HFF-Myc (cell line): ENCODE measurements around the gene ZNF20.
A peak's percentile ranks its signal among the peaks of the same experiment; 100 is the strongest.

Experiments
- DNase-seq: peaks from one replicate; pipeline ENCODE4 v3.0.0-alpha.2; 2011; ENCODE audit warnings: low read depth; ENCODE audit errors: extremely low read depth
- H3K4me3 ChIP-seq: replicated peaks from 2 replicates; pipeline ENCODE4 v1.5.1; 2011; ENCODE audit warnings: low read depth, mild to moderate bottlenecking, control low read depth, low read length
- CTCF ChIP-seq: IDR thresholded peaks from 2 replicates; pipeline ENCODE4 v1.5.1; 2012; ENCODE audit warnings: mild to moderate bottlenecking, low read depth, low read length, control low read depth; ENCODE audit errors: missing control alignments

Gene ZNF20

GRCh38 chr19:12139885-12140544 lies at the start of gene ZNF20:
TSS of gene ZNF20 (minus strand) at chr19:12140350. CDS start at chr19:12140182, 168 bp downstream.
- DNase-seq: peak; percentile 72
- peak within 1 kb of the TSS; percentile 70 for H3K4me3 ChIP-seq
- TF ChIP-seq CTCF: no peak

- TF ChIP-seq CTCF: no peak
Measured at GRCh38 chr19:12187625-12188024, 47.5 kb upstream of the ZNF20 start.

GRCh38 chr19:12180377-12180776 lies 40.2 kb upstream of the ZNF20 start:
- no peak overlapping the region for H3K4me3 ChIP-seq
- TF ChIP-seq CTCF: no peak
- no peak for DNase-seq

More at GRCh38 chr19:12187625-12188024, 47.5 kb upstream of the ZNF20 start:
- DNase-seq: no peak
- no peak overlapping the region for H3K4me3 ChIP-seq

GRCh38 chr19:12166626-12167025 lies 26.5 kb upstream of the ZNF20 start:
- no peak for DNase-seq
- no peak overlapping the region for H3K4me3 ChIP-seq
- no peak for TF ChIP-seq CTCF

- no peak for DNase-seq
- TF ChIP-seq CTCF: no peak
- H3K4me3 ChIP-seq: peak overlapping the region; percentile 86
Measured at GRCh38 chr19:12163826-12164225, 23.7 kb upstream of the ZNF20 start.

- peak; percentile 82 for DNase-seq
- peak within 1 kb of the TSS; percentile 86 for H3K4me3 ChIP-seq
- no peak for TF ChIP-seq CTCF
Measured at GRCh38 chr19:12162882-12163806, 23.0 kb upstream of the ZNF20 start, which contains the start of gene ZNF136. TSS of gene ZNF136 (plus strand) at chr19:12163096. CDS start at chr19:12163204, 108 bp downstream.
